Caco-2 (cell line): ENCODE measurements around the gene CACNG1. TPM values are rescaled to one million over a fixed set of nuclear protein-coding genes. Genes with fewer than 3 reads are reported as not detected.

Experiments
- BruUV-seq: library from RNA; stranded (reverse); fragments of 400-500 nt; replicated peaks from 2 replicates; lab custom pipeline; 2021; lab: Mats Ljungman, UMichigan
- CTCF ChIA-PET: fragments of 300-600 bp; sonication (Branson Sonifier 250); formaldehyde crosslinking; loops from one replicate; lab custom pipeline; 2022; ENCODE audit warnings: antibody characterized with exemption; lab: Charles Lee
- POLR2A ChIA-PET: fragments of 300-600 bp; sonication (Branson Sonifier 250); formaldehyde crosslinking; loops from one replicate; lab custom pipeline; 2022; ENCODE audit warnings: antibody characterized with exemption; lab: Charles Lee
- DNase-seq, 2 experiments: peaks; one replicate each; pipeline versions ENCODE4 v3.0.0 to v3.0.0-alpha.2; 2020 to 2022
- H3K27me3 ChIP-seq: replicated peaks from 2 replicates; pipeline ENCODE4 v1.6.0; 2011; ENCODE audit warnings: low read length; ENCODE audit not compliant: control insufficient read depth, insufficient read depth
- H3K36me3 ChIP-seq: 2 replicates; pipeline ENCODE4 v1.5.1; 2011; ENCODE audit warnings: low read length; ENCODE audit not compliant: control insufficient read depth, insufficient read depth
- H3K4me1 ChIP-seq: fragments of 250-450 bp; sonication (Bioruptor Pico); 2 replicates; pipeline ENCODE4 v1.5.1; 2020; ENCODE audit warnings: mild to moderate bottlenecking
- H3K4me3 ChIP-seq: 2 replicates; pipeline ENCODE4 v1.5.1; 2011; ENCODE audit warnings: low read depth, mild to moderate bottlenecking, control low read depth, low read length
- H3K9me3 ChIP-seq: fragments of 250-450 bp; sonication (Bioruptor Pico); 2 replicates; pipeline ENCODE4 v1.5.1; 2020; ENCODE audit warnings: mild to moderate bottlenecking, moderate library complexity
- H3K27ac Mint-ChIP-seq: one replicate; pipeline ENCODE4 v1.8.0; 2022; ENCODE audit warnings: mixed read lengths; ENCODE audit not compliant: unreplicated experiment
- H3K27me3 Mint-ChIP-seq: one replicate; pipeline ENCODE4 v1.8.0; 2022; ENCODE audit warnings: mixed read lengths; ENCODE audit not compliant: insufficient read depth, unreplicated experiment
- H3K36me3 Mint-ChIP-seq: one replicate; pipeline ENCODE4 v1.8.0; 2022; ENCODE audit warnings: mild to moderate bottlenecking, mixed read lengths; ENCODE audit not compliant: insufficient read depth, unreplicated experiment
- H3K4me1 Mint-ChIP-seq: one replicate; pipeline ENCODE4 v1.8.0; 2022; ENCODE audit warnings: low read depth, mixed read lengths; ENCODE audit not compliant: unreplicated experiment
- H3K4me3 Mint-ChIP-seq: one replicate; pipeline ENCODE4 v1.8.0; 2022; ENCODE audit warnings: mild to moderate bottlenecking, moderate library complexity, mixed read lengths; ENCODE audit not compliant: unreplicated experiment
- H3K9me3 Mint-ChIP-seq: one replicate; pipeline ENCODE4 v1.8.0; 2022; ENCODE audit warnings: mixed read lengths; ENCODE audit not compliant: unreplicated experiment
- CTCF ChIP-seq, 2 experiments: fragments of 200-600 bp in 1 of 2; IDR thresholded peaks; 1 replicate in 1 of 2; 2 replicates in 1 of 2; pipeline versions ENCODE4 v1.5.1 to v1.8.0; 2011 to 2022; ENCODE audit warnings: antibody characterized with exemption in 1 of 2, control low read depth in 1 of 2, inconsistent platforms in 1 of 2, low read depth in 1 of 2, low read length in 1 of 2, mild to moderate bottlenecking in 1 of 2, moderate library complexity in 1 of 2; ENCODE audit not compliant: insufficient read depth in 1 of 2, severe bottlenecking in 1 of 2, unreplicated experiment in 1 of 2
- intact Hi-C: fragments of 100-400 bp; cut with micrococcal nuclease; formaldehyde crosslinking; loops from one replicate; pipeline ENCODE4 v1.10.0; 2022; ENCODE audit not compliant: unreplicated experiment
- total RNA-seq: library from RNA; stranded (reverse); gene quantifications from 2 replicates; pipeline ENCODE4 v1.2.3, GENCODE V29; 2022

CACNG1 gene
- total RNA-seq, 1 experiment from 2014 or later = not detected

DNA sequence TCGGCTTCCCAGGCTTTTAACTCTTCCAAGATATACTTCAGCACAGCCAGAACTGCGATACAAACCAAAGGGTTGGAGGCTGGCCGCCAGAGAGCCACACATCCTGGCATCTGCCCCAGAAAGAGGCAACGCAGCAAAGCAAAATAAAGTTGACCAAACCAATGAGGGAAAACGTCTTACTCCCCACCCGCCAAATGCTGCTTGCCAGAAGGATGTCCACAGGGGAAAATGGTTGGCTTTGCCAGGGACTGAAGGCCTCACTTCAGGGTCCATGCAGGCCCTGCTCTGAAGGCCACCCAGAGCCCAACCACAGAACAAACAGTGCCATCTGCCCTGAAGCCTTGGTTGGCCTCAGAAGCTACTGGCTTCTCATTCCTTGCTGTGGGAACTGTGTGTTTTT, 15.0 kb downstream of the CACNG1 start:
- no peaks in the 10 kb centered on the region; the same call in 1 of the 2 replicates for H3K4me1 ChIP-seq
- no peak overlapping the region for H3K4me3 ChIP-seq
- Mint-ChIP-seq H3K27ac (no peak overlapping the region), H3K27me3 (no peaks in the 10 kb centered on the region), H3K4me1 (peaks cover 6% of the 10 kb centered on the region), H3K9me3 (no peaks in the 10 kb centered on the region), H3K36me3 (peaks cover 17% of the 10 kb centered on the region), H3K4me3 (no peak overlapping the region)
- no peak for TF ChIP-seq CTCF (IDR thresholded peaks at IDR 0.05; ENCODE audit: insufficient read depth in 1 of 2, low read depth in 1 of 2, low read length in 1 of 2, severe bottlenecking in 1 of 2, unreplicated experiment in 1 of 2)
- no peaks in the 10 kb centered on the region for H3K27me3 ChIP-seq
- peak in 1 of 2 experiments; percentile 5 for DNase-seq
- no peaks in the 10 kb centered on the region for H3K9me3 ChIP-seq
- ChIA-PET CTCF (no interaction called here), POLR2A (no interaction called here)
- intact Hi-C loops = no loop called here
- BruUV-seq = no TSS peak
- H3K36me3 ChIP-seq = no peaks in the 10 kb centered on the region

DNA sequence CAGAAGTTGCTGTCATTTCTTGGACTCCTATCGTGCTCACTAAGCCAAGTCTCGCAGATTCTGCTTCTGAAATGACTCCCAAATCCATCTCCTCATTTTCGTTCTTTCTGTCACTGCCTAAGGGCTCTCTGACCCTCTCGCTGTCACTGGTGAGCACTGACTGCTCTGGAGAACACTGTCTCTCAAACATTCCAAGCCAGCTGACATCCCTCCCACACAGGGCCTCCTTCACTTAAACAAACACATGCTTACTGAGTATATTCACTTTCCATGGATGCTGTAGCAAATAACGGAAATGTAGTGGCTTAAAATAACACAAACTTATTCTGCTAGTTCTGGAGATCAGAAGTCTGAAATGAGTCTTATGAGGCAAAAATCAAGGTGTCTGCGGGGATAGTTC, 18.8 kb downstream of the CACNG1 start:
- H3K36me3 Mint-ChIP-seq = peaks cover 33% of the 10 kb centered on the region
- no peak overlapping the region for H3K4me3 Mint-ChIP-seq
- ChIA-PET CTCF (no interaction called here), POLR2A (no interaction called here)
- H3K9me3 Mint-ChIP-seq = no peaks in the 10 kb centered on the region
- H3K4me3 ChIP-seq = no peak overlapping the region
- no peaks in the 10 kb centered on the region for H3K9me3 ChIP-seq
- no peak for TF ChIP-seq CTCF (IDR thresholded peaks at IDR 0.05; ENCODE audit: insufficient read depth in 1 of 2, low read depth in 1 of 2, low read length in 1 of 2, severe bottlenecking in 1 of 2, unreplicated experiment in 1 of 2)
- H3K4me1 Mint-ChIP-seq = peaks cover 12% of the 10 kb centered on the region
- intact Hi-C loops = no loop called here
- BruUV-seq = no TSS peak
- H3K36me3 ChIP-seq = no peaks in the 10 kb centered on the region
- H3K27ac Mint-ChIP-seq = no peak overlapping the region
- H3K4me1 ChIP-seq = peaks cover 10% of the 10 kb centered on the region
- no peaks in the 10 kb centered on the region for H3K27me3 ChIP-seq
- DNase-seq = no peak
- no peaks in the 10 kb centered on the region for H3K27me3 Mint-ChIP-seq

DNA sequence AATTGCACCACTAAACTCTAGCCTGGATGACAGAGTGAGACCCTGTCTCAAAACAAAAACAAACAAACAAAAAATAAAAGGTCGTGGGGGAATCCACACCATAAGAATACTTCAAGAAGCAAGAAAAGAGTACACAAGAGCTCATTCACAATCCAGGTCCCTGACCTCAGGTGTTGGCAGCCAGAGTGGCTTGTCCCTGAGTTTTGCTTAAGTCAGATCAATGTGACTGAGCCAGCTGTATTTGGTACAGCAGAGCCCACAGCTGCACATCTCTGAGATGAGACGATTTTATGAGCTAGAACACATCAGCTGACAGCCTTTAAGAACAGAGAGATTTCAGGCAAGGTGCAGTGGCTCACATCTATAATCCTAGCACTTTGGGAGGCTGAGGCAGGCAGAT, 22.4 kb downstream of the CACNG1 start:
- Mint-ChIP-seq H3K36me3 (peaks cover 36% of the 10 kb centered on the region), H3K27ac (peak overlapping the region; percentile 40), H3K4me1 (peaks cover 12% of the 10 kb centered on the region), H3K4me3 (no peak overlapping the region), H3K9me3 (no peaks in the 10 kb centered on the region), H3K27me3 (no peaks in the 10 kb centered on the region)
- TF ChIP-seq CTCF (IDR thresholded peaks at IDR 0.05; ENCODE audit: insufficient read depth in 1 of 2, low read depth in 1 of 2, low read length in 1 of 2, severe bottlenecking in 1 of 2, unreplicated experiment in 1 of 2) = no peak
- Histone ChIP-seq H3K36me3 (no peaks in the 10 kb centered on the region), H3K27me3 (no peaks in the 10 kb centered on the region), H3K4me3 (no peak overlapping the region), H3K4me1 (peaks cover 10% of the 10 kb centered on the region), H3K9me3 (no peaks in the 10 kb centered on the region)
- ChIA-PET CTCF (no interaction called here), POLR2A (no interaction called here)
- no TSS peak for BruUV-seq
- no peak for DNase-seq
- intact Hi-C loops = no loop called here
